HG03280 (cell line): ENCODE data around the gene ZG16B.
A peak's percentile ranks its signal among the peaks of the same experiment; 100 is the strongest.

ENCODE experiments used
- ATAC-seq: cut with Tn5 transposase; IDR thresholded peaks from one replicate; pipeline ENCODE4 v1.9.1; 2021; ENCODE audit warnings: mild to moderate bottlenecking, moderate library complexity; ENCODE audit not compliant: unreplicated experiment

ZG16B gene

DNA sequence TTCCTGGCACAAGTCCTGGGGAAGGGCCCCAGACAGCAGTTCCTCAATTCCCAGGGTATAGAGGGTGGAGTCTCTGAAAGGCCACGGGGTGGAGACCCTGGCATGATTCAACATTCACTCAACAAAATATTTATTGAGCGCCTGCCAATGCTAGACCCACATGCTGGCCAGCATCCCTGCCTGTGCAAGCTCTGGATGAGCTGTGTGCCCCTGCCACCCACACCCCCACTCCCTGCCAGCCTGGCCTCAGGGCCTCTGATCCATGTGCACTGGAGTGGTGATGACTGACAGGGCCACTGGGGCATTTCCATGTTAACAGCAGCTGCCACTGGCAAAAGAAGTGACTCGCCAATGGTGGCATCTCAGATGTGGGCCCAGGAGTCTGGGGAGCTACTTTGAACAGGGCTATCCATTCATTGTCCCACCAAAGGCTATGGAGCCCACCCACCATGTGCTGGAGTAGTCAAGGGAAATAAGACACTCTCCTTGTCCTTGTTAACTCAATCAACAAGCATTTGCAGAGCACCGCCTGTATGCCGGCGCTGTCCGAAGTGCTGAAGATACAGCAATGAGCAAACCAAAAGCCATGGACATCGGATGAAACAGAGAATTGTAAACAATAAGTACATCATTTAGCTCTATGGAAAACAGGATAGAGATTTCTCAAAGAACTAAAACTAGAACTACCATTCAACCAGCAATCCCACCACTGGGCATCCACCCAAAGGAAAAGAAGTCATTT is 30.9 kb downstream of the ZG16B start:
- ATAC-seq: no peak

DNA sequence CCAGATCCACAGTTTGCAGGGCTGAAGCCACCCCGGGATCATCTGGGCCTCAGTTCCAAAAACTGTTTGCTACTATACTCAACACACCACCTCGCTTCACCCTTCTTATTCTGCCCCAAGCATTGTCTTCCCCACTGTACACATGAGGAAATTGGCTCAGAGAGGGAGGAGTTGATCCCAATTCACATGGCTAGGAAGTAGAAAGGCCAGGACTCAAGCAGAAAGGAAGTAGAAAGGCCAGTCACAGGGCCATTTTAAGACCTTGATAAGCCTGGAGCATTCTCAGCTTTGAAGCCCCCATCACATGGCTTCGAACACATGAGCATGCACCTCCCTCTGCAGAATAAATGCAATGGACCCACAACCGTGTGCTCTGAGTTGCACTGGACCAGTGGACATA is 35.5 kb downstream of the ZG16B start:
- no peak for ATAC-seq

- ATAC-seq: no peak
These were observed 36.3 kb downstream of the ZG16B start for GRCh38 chr16:2866431-2866830.

DNA sequence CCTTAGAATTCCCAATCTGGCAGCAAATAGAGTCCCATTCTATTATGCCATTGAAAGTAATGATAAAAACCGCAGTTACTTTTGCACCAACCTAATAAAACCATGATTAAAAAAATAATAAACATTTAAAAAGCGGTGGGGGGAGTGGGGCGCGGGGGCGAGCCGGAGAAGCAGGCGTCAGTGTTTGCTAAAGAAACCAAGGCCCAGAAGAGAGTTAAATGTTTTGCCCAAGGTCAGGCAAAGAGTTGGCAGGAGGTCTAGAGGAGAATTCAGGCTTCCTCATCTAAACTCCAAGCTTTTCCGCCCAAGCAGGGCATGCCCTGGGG is 37.5 kb downstream of the ZG16B start:
- ATAC-seq: no peak

DNA sequence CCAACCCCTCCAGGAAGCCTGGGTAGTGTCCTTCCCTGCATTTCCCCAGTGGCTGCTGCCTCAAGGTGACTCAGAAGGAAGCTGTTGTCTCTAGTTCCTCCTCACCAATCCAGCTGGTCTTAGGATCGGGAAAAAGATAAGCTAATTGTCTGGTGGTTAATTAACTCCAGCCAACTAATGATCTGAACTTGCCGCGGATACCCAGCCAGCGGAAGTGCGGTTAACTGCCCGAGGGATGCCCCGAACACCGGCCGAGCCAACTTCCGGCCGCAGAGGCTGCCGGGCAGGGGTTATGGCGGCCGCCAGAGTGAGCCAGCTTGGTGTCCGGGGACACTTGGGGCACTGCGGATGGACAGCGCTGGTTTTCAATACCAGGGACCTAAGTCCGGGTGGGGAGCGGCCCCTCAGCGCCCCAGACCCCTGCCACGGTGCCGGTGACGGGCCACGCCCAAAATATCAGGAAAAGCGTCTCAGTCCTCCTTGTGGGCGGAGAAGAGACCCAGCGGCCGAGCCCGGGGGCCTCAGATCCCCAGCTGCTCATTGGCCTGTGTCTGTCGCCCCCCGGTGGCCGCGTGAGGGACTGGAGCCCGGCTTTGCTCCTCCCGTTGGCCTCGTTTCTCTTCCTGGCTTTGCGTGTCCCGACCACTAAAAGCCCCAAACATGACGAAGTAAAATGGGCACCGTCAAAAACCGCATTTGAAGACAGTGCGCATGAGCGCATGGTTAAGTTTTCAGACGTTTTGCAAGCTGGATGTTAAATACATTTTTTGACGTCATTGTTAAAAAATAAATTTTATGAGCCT is 38.1 kb downstream of the ZG16B start:
- peak; percentile 90 for ATAC-seq

DNA sequence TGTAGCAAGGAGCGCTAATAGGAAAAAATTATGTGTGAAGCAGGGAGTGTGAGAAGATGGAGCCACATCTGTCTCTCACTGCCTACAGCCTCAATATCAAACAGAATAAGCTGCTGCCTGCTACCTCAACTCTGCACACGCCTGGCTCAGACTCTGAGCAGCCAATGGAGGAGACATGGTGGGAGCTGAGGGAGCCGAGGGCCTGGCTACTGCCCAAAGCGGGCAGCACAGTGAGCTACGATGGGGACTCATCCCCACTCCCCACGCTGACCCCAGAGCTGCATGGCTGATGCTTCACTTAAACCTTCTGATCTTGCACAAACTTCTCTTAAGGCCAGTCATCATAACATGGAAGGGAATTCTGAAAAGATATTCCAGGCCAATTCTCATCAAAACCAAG is 41.8 kb downstream of the ZG16B start:
- ATAC-seq: no peak

- no peak for ATAC-seq
These were observed 44.2 kb downstream of the ZG16B start for GRCh38 chr16:2874032-2874911.

- ATAC-seq: peak; percentile 76
These were observed 44.8 kb downstream of the ZG16B start for GRCh38 chr16:2874912-2875362.

- no peak for ATAC-seq
These were observed 49.9 kb downstream of the ZG16B start for GRCh38 chr16:2879854-2880508.
